Endothelial cell of umbilical vein (primary cell): ENCODE measurements around the gene SART3. TPM values are rescaled to one million over a fixed set of nuclear protein-coding genes. Genes with fewer than 3 reads are reported as not detected.

Source experiments
- BruUV-seq: library from RNA; stranded (reverse); fragments of 400-500 nt; replicated peaks from 2 replicates; lab custom pipeline; 2021; lab: Mats Ljungman, UMichigan
- CTCF ChIA-PET: fragments of 300-600, 350-600 bp; sonication (Branson Sonifier 250); formaldehyde crosslinking; loops from one replicate; lab custom pipeline; 2021; ENCODE audit warnings: antibody characterized with exemption, inconsistent platforms; lab: Charles Lee
- POLR2A ChIA-PET: fragments of 300-600, 350-600 bp; sonication (Branson Sonifier 250); formaldehyde crosslinking; loops from one replicate; lab custom pipeline; 2021; ENCODE audit warnings: antibody characterized with exemption, inconsistent platforms; lab: Charles Lee
- DNase-seq: peaks from one replicate; pipeline ENCODE4 v3.0.0-alpha.2; 2011; ENCODE audit warnings: low read depth, low spot score
- FAIRE-seq: peaks from 2 replicates; lab custom pipeline; 2011; peaks lifted over from hg19 to GRCh38; lab: Jason Lieb, UNC
- H2AFZ ChIP-seq: 2 replicates; pipeline ENCODE4 v1.6.0; 2012; ENCODE audit warnings: low read depth, low read length, control low read depth, inconsistent platforms
- H3K27ac ChIP-seq: 2 replicates; pipeline ENCODE4 v1.5.1; 2011; ENCODE audit warnings: low read depth, mild to moderate bottlenecking, control low read depth, low read length, moderate library complexity; ENCODE audit not compliant: insufficient read depth
- H3K27me3 ChIP-seq, 2 experiments: 2 replicates each; pipeline versions ENCODE4 v1.6.0 to v1.6.1; 2011; ENCODE audit warnings: low read length in 2 of 2, mixed read lengths in 1 of 2; ENCODE audit not compliant: control insufficient read depth in 2 of 2, insufficient read depth in 2 of 2
- H3K36me3 ChIP-seq, 2 experiments: 2 replicates in 1 of 2; 3 replicates in 1 of 2; pipeline ENCODE4 v1.5.1; 2011; ENCODE audit warnings: low read length in 2 of 2, mild to moderate bottlenecking in 1 of 2, moderate library complexity in 1 of 2; ENCODE audit not compliant: control insufficient read depth in 2 of 2, insufficient read depth in 2 of 2; ENCODE audit errors: extremely low read depth in 1 of 2
- H3K4me1 ChIP-seq: 3 replicates; pipeline ENCODE4 v1.5.1; 2011; ENCODE audit warnings: mild to moderate bottlenecking, low read length; ENCODE audit not compliant: control insufficient read depth, insufficient read depth; ENCODE audit errors: extremely low read depth
- H3K4me2 ChIP-seq: 2 replicates; pipeline ENCODE4 v1.6.1; 2011; ENCODE audit warnings: low read length, control low read depth, mixed read lengths; ENCODE audit not compliant: insufficient read depth
- H3K4me3 ChIP-seq, 3 experiments: fragments of 200-600 bp in 1 of 3; sonication (generic), shearing (Covaris generic) in 1 of 3; replicated peaks in 1 of 3; 2 replicates each; pipeline ENCODE4 v1.5.1; 2011 to 2016; ENCODE audit warnings: control low read depth in 3 of 3, low read length in 3 of 3, mild to moderate bottlenecking in 2 of 3, inconsistent platforms in 1 of 3, low read depth in 1 of 3, moderate library complexity in 1 of 3; ENCODE audit not compliant: insufficient read depth in 1 of 3
- H3K79me2 ChIP-seq: 2 replicates; pipeline ENCODE4 v1.6.0; 2012; ENCODE audit warnings: low read length, inconsistent platforms; ENCODE audit not compliant: control insufficient read depth, insufficient read depth
- H3K9ac ChIP-seq: replicated peaks from 2 replicates; pipeline ENCODE3; 2011; ENCODE audit warnings: low read length, control low read depth; ENCODE audit not compliant: insufficient read depth; ENCODE audit errors: extremely low read depth
- H3K9me1 ChIP-seq: replicated peaks from 3 replicates; pipeline ENCODE4 v1.6.0; 2011; ENCODE audit warnings: mild to moderate bottlenecking, low read length; ENCODE audit not compliant: control insufficient read depth, insufficient read depth; ENCODE audit errors: extremely low read depth
- H3K9me3 ChIP-seq: replicated peaks from 2 replicates; pipeline ENCODE4 v1.5.1; 2012; ENCODE audit warnings: low read length, inconsistent platforms; ENCODE audit not compliant: control insufficient read depth, insufficient read depth
- H4K20me1 ChIP-seq: replicated peaks from 2 replicates; pipeline ENCODE3; 2011; ENCODE audit warnings: mild to moderate bottlenecking, low read length; ENCODE audit not compliant: control insufficient read depth, insufficient read depth; ENCODE audit errors: extremely low read depth
- EZH2 ChIP-seq: IDR thresholded peaks from 2 replicates; pipeline ENCODE4 v1.6.1; 2012; ENCODE audit warnings: borderline replicate concordance, low read depth, mild to moderate bottlenecking, moderate library complexity, low read length, inconsistent platforms; ENCODE audit not compliant: severe bottlenecking
- GATA2 ChIP-seq: IDR thresholded peaks from 2 replicates; pipeline ENCODE4 v1.7.0; 2011; ENCODE audit warnings: low read depth, mild to moderate bottlenecking, moderate library complexity, mixed read lengths, low read length; ENCODE audit not compliant: insufficient read length, insufficient read depth
- JUN ChIP-seq: IDR thresholded peaks from 2 replicates; pipeline ENCODE4 v1.6.1; 2011; ENCODE audit warnings: borderline replicate concordance, low read depth; ENCODE audit not compliant: insufficient read length, insufficient read depth
- MYC ChIP-seq: IDR thresholded peaks from one replicate; pipeline ENCODE4 v1.6.1; 2011; ENCODE audit warnings: mild to moderate bottlenecking, low read depth, low read length
- POLR2A ChIP-seq: IDR thresholded peaks from 2 replicates; pipeline ENCODE4 v1.6.1; 2012; ENCODE audit warnings: low read depth, mild to moderate bottlenecking, control low read depth, low read length
- dilution Hi-C: fragments of 300-500 bp; cut with MboI; formaldehyde crosslinking; loops from one replicate; pipeline ENCODE4 v1.15.0; 2019; ENCODE audit warnings: low sequenced_read_pairs; ENCODE audit not compliant: extremely low pct_ligation_motif_present
- intact Hi-C: fragments of 100-400 bp; cut with micrococcal nuclease; formaldehyde crosslinking; loops from one replicate; pipeline ENCODE4 v1.10.0; 2022
- polyA plus RNA-seq, 4 experiments: library from polyadenylated mRNA; depleted of rRNA in 3 of 4; stranded (reverse) in 3 of 4; unstranded in 1 of 4; fragments of >200 nt; gene quantifications; 2 replicates each; pipeline versions ENCODE4 v1.2.1 to v1.2.3, GENCODE V29; 2011 to 2012; ENCODE audit warnings: missing spikeins in 1 of 4
- total RNA-seq: library from RNA; stranded (reverse); gene quantifications from 2 replicates; pipeline ENCODE4 v1.2.3, GENCODE V29; 2021
- TF ChIP-seq, protein P1 (sequence below), 2 donors: IDR thresholded peaks; 1 replicate in 1 of 2; 2 replicates in 1 of 2; pipeline ENCODE4 v1.5.1; 2011; ENCODE audit warnings: low read length in 2 of 2, mild to moderate bottlenecking in 2 of 2, moderate library complexity in 2 of 2, control low read depth in 1 of 2, inconsistent platforms in 1 of 2, low read depth in 1 of 2; ENCODE audit not compliant: insufficient read depth in 1 of 2; ENCODE audit errors: extremely low read depth in 1 of 2
- TF ChIP-seq, protein P2 (sequence below): IDR thresholded peaks from 2 replicates; pipeline ENCODE4 v1.6.1; 2011; ENCODE audit not compliant: insufficient read depth, insufficient read length

The SART3 gene
- total and polyA plus RNA-seq, 2 donors (not counting 3 experiments of a cell fraction or from before 2014, with no cell fraction given) = 13.9 to 50.7 TPM

DNA sequence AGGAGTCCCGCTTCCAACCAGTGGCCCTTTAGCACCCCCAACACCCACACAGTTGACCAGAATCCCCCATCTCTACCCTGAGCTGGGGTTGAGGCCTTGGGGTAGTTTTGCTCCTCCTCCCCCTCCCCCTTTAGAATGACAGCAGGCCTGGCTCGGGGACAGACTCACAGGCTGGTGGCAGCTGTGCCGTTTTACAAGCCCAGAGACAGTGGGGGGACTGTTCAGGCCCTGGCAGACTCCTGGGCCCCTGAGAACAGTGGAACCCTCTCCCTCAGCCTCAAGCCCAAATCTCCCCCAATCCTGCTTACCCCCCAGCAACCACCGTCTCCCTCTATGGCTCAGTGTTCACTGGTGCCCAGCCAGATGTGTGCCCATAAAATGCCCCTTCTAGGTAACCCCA lies 26.9 kb upstream of the SART3 start:
- TF ChIP-seq, protein P1, sequence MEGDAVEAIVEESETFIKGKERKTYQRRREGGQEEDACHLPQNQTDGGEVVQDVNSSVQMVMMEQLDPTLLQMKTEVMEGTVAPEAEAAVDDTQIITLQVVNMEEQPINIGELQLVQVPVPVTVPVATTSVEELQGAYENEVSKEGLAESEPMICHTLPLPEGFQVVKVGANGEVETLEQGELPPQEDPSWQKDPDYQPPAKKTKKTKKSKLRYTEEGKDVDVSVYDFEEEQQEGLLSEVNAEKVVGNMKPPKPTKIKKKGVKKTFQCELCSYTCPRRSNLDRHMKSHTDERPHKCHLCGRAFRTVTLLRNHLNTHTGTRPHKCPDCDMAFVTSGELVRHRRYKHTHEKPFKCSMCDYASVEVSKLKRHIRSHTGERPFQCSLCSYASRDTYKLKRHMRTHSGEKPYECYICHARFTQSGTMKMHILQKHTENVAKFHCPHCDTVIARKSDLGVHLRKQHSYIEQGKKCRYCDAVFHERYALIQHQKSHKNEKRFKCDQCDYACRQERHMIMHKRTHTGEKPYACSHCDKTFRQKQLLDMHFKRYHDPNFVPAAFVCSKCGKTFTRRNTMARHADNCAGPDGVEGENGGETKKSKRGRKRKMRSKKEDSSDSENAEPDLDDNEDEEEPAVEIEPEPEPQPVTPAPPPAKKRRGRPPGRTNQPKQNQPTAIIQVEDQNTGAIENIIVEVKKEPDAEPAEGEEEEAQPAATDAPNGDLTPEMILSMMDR (IDR thresholded peaks at IDR 0.05; ENCODE audit: extremely low read depth in 1 of 2, insufficient read depth in 1 of 2, low read depth in 1 of 2, low read length in 2 of 2) = no peak
- TF ChIP-seq JUN = no peak
- TF ChIP-seq, protein P2, sequence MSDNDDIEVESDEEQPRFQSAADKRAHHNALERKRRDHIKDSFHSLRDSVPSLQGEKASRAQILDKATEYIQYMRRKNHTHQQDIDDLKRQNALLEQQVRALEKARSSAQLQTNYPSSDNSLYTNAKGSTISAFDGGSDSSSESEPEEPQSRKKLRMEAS = no peak
- TF ChIP-seq EZH2 = no peak
- TF ChIP-seq POLR2A = no peak
- FAIRE-seq (no peak), DNase-seq (no peak)
- Histone ChIP-seq H3K9me3 (no peaks in the 10 kb centered on the region), H3K4me3 (no peak overlapping the region), H4K20me1 (no peaks in the 10 kb centered on the region), H3K36me3 (no peaks in the 10 kb centered on the region), H3K4me2 (no peak overlapping the region), H3K79me2 (no peaks in the 10 kb centered on the region), H3K9me1 (no peaks in the 10 kb centered on the region), H3K27me3 (peaks cover 0 to 4% of the 10 kb centered on the region in 2 experiments), H3K4me1 (no peaks in the 10 kb centered on the region), H3K27ac (no peak overlapping the region), H2AFZ (no peak overlapping the region), H3K9ac (no peak overlapping the region)
- ChIA-PET CTCF (no interaction called here), POLR2A (no interaction called here)
- dilution Hi-C loops (no loop called here), intact Hi-C loops (no loop called here)
- BruUV-seq = no TSS peak

DNA sequence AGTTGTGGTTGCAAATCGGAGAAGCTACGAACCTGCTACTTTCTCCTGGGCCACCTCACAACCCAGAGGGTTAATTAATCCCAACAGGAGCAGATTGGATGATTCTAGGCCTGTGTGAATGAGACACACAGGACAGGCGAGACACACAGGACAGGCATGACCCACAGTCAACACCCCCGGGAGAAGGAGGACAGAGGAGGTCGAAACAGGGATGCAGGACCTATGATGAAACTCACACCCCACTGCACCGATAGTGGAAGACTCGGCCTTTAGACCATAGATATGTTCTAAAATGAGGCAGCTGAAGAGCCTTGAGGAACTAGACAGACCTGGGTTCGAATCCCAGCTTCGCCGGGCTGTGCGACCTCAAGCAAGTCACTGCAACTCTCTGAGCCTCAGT lies 25.3 kb upstream of the SART3 start:
- POLR2A ChIA-PET = no interaction called here
- TF ChIP-seq GATA2 (no peak), EZH2 (no peak), MYC (no peak), POLR2A (no peak), JUN (no peak)
- TF ChIP-seq, protein P2 = no peak

More for the DNA sequence above, 25.3 kb upstream of the SART3 start:
- no peak for DNase-seq
- Histone ChIP-seq H3K27ac (no peak overlapping the region), H3K9me1 (no peaks in the 10 kb centered on the region), H3K9ac (no peak overlapping the region), H3K4me1 (no peaks in the 10 kb centered on the region), H3K4me2 (no peak overlapping the region), H3K4me3 (no peak overlapping the region), H3K36me3 (no peaks in the 10 kb centered on the region), H4K20me1 (no peaks in the 10 kb centered on the region), H3K9me3 (no peaks in the 10 kb centered on the region), H3K27me3 (peaks cover 0 to 4% of the 10 kb centered on the region in 2 experiments), H2AFZ (no peak overlapping the region), H3K79me2 (no peaks in the 10 kb centered on the region)
- FAIRE-seq = no peak
- dilution Hi-C loops (no loop called here), intact Hi-C loops (no loop called here)
- BruUV-seq = no TSS peak
- CTCF ChIA-PET = interaction anchor here (1.1 kb wide), 1 partner anchor 31 kb away, joined by 3 read pairs; no protein-coding TSS in a partner anchor
